Omental fat pad (tissue), 4 donors: ENCODE data around the gene FAM89A. TPM values are rescaled to one million over a fixed set of nuclear protein-coding genes. Genes with fewer than 3 reads are reported as not detected.

Experiments
- ATAC-seq: fragments of 150-250 bp; one replicate; pipeline ENCODE4 v1.9.1; 2016; ENCODE audit warnings: mild to moderate bottlenecking, moderate library complexity; ENCODE audit not compliant: low FRiP score
- DNase-seq: peaks from one replicate; pipeline ENCODE4 v3.0.0-alpha.2; 2019; ENCODE audit warnings: low spot score
- CTCF ChIP-seq, 3 donors: fragments of 450-650 bp; IDR thresholded peaks; one replicate each; pipeline ENCODE4 v1.5.1; 2016 to 2017; ENCODE audit warnings: antibody characterized with exemption in 3 of 3, mild to moderate bottlenecking in 3 of 3, moderate library complexity in 2 of 3
- total RNA-seq, 4 donors: library from RNA; depleted of rRNA; stranded (reverse); fragments of >200 nt; gene quantifications; one replicate each; pipeline ENCODE4 v1.1.0, GENCODE V29; 2016

FAM89A gene
- total RNA-seq, 4 donors from 2014 or later, result 62.6 to 290 (median 145) TPM

GRCh38 chr1:231020816-231021215 is 19.2 kb downstream of the FAM89A start:
- no peak for ATAC-seq
- no peak for TF ChIP-seq CTCF (IDR thresholded peaks at IDR 0.05)
- no peak for DNase-seq

GRCh38 chr1:231020139-231020601 is 19.9 kb downstream of the FAM89A start:
- DNase-seq, result no peak
- TF ChIP-seq CTCF (IDR thresholded peaks at IDR 0.05), result no peak
- ATAC-seq, result no peak

- DNase-seq (no peak), ATAC-seq (no peak)
- no peak for TF ChIP-seq CTCF (IDR thresholded peaks at IDR 0.05)
Observed at GRCh38 chr1:231019711-231020110, 20.3 kb downstream of the FAM89A start.

GRCh38 chr1:231016966-231017365 is 23.1 kb downstream of the FAM89A start:
- no peak for ATAC-seq
- no peak for DNase-seq
- TF ChIP-seq CTCF (IDR thresholded peaks at IDR 0.05), result no peak

GRCh38 chr1:231016234-231016633 is 23.8 kb downstream of the FAM89A start:
- no peak for TF ChIP-seq CTCF (IDR thresholded peaks at IDR 0.05)
- no peak for ATAC-seq

GRCh38 chr1:231013391-231014015 is 26.6 kb downstream of the FAM89A start:
- ATAC-seq (no peak), DNase-seq (no peak)
- no peak for TF ChIP-seq CTCF (IDR thresholded peaks at IDR 0.05)

More at GRCh38 chr1:231016234-231016633, 23.8 kb downstream of the FAM89A start:
- no peak for DNase-seq

DNA sequence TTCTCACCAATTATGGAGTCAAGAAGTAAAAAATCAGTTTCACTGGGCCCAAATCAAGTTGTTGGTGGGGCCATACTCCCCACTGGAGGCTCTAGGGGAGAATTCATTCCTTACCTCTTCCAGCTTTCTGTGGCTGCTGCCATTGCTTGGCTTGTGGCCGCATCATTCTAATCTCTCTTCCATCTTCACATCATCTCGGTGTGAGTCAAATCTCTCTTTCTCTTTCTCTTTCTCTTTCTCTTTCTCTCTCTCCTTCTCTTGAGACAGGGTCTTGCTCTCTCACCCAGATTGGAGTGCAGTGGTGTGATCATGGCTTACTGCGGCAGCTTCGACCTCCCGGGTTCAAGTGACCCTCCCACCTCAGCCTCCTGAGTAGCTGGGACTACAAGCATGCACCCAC is 28.1 kb downstream of the FAM89A start:
- ATAC-seq, result no peak
- no peak for DNase-seq
- TF ChIP-seq CTCF (IDR thresholded peaks at IDR 0.05), result no peak
